ENCODE data around the gene LDB3. TPM values are rescaled to one million over a fixed set of nuclear protein-coding genes. Genes with fewer than 3 reads are reported as not detected.

LDB3 gene
- polyA plus RNA-seq, 1 experiment, result 0.83 TPM

- no peak for DNase-seq (ENCODE audit: low read depth)
- TF ChIP-seq, protein P1, sequence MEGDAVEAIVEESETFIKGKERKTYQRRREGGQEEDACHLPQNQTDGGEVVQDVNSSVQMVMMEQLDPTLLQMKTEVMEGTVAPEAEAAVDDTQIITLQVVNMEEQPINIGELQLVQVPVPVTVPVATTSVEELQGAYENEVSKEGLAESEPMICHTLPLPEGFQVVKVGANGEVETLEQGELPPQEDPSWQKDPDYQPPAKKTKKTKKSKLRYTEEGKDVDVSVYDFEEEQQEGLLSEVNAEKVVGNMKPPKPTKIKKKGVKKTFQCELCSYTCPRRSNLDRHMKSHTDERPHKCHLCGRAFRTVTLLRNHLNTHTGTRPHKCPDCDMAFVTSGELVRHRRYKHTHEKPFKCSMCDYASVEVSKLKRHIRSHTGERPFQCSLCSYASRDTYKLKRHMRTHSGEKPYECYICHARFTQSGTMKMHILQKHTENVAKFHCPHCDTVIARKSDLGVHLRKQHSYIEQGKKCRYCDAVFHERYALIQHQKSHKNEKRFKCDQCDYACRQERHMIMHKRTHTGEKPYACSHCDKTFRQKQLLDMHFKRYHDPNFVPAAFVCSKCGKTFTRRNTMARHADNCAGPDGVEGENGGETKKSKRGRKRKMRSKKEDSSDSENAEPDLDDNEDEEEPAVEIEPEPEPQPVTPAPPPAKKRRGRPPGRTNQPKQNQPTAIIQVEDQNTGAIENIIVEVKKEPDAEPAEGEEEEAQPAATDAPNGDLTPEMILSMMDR (IDR thresholded peaks at IDR 0.05; ENCODE audit: insufficient read depth, low read depth, low read length), result no peak
- Histone ChIP-seq H3K36me3 (ENCODE audit: control insufficient read depth, insufficient read depth, low read length) (no peaks in the 10 kb centered on the region), H3K27me3 (ENCODE audit: control insufficient read depth, insufficient read depth, low read length) (no peaks in the 10 kb centered on the region), H3K4me3 (ENCODE audit: low read depth, low read length) (no peak overlapping the region)
- ChIA-PET CTCF (interaction anchor here (1.2 to 3.0 kb wide), 4 partner anchors 18 to 174 kb away, joined by 3 to 10 read pairs (median 4); no protein-coding TSS in a partner anchor), POLR2A (no interaction called here)
Measured at GRCh38 chr10:86715156-86715795, 47.0 kb downstream of the LDB3 start.

DNA sequence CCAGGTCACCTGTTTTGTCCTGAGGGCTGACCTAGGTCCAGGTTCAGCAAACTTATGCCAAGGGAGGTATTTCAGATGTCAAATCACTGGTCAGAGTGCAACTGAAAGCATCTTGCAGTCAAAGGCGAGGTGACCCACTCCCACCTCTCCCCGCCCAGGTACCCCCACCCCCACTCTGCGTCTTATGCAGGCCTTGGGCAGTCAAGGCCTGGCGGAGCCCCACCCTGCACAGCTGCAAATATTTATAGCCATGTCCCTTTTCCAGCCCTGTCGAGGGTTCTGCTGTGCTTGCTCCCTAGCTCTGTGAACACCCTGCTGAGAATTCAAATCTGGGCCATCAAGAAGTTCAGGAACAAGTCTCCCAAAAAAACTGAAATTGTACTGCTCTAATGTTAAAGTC, 47.5 kb downstream of the LDB3 start:
- TF ChIP-seq, protein P1 (IDR thresholded peaks at IDR 0.05; ENCODE audit: insufficient read depth, low read depth, low read length), result no peak
- Histone ChIP-seq H3K4me3 (ENCODE audit: low read depth, low read length) (no peak overlapping the region), H3K36me3 (ENCODE audit: control insufficient read depth, insufficient read depth, low read length) (no peaks in the 10 kb centered on the region), H3K27me3 (ENCODE audit: control insufficient read depth, insufficient read depth, low read length) (no peaks in the 10 kb centered on the region)
- ChIA-PET POLR2A (no interaction called here), CTCF (interaction anchor here (1.2 to 3.0 kb wide), 4 partner anchors 17 to 173 kb away, joined by 3 to 10 read pairs (median 4); no protein-coding TSS in a partner anchor)
- no peak for DNase-seq (ENCODE audit: low read depth)

DNA sequence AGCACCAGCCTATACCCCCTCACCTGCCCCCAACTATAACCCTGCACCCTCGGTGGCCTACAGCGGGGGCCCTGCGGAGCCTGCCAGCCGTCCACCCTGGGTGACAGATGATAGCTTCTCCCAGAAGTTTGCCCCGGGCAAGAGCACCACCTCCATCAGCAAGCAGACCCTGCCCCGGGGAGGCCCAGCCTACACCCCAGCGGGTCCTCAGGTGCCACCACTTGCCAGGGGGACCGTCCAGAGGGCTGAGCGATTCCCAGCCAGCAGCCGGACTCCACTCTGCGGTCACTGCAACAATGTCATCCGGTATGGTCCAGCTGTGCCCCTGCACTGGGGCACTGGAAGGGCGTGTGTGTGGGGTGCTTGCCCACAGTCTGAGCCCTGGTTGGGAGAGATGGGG, 48.2 kb downstream of the LDB3 start:
- Histone ChIP-seq H3K27me3 (ENCODE audit: control insufficient read depth, insufficient read depth, low read length) (peaks cover 3% of the 10 kb centered on the region), H3K4me3 (ENCODE audit: low read depth, low read length) (no peak overlapping the region), H3K36me3 (ENCODE audit: control insufficient read depth, insufficient read depth, low read length) (no peaks in the 10 kb centered on the region)
- TF ChIP-seq, protein P1 (IDR thresholded peaks at IDR 0.05; ENCODE audit: insufficient read depth, low read depth, low read length), result no peak
- POLR2A ChIA-PET, result no interaction called here
- DNase-seq (ENCODE audit: low read depth), result no peak
- CTCF ChIA-PET, result interaction anchor here (0.6 to 3.0 kb wide), 3 partner anchors 23 to 196 kb away, joined by 3 to 10 read pairs (median 4); no protein-coding TSS in a partner anchor

DNA sequence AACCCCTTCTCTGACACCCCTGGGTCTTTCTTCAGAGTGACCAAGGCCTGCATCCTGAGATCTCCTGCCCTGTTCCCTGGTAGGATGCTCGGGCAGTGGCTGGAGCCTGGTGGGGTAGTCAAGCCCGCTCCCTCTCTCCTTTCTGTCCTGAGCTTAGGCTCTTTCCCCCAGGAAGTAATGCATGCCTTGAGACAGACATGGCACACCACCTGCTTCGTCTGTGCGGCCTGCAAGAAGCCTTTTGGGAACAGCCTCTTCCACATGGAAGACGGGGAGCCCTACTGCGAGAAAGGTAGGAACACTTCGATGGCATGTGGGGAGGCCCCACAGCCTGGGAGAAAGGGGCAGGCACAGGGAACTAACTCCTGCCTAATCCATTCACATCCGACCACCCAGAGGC, 50.2 kb downstream of the LDB3 start:
- TF ChIP-seq, protein P1 (IDR thresholded peaks at IDR 0.05; ENCODE audit: insufficient read depth, low read depth, low read length), result no peak
- CTCF ChIA-PET, result no interaction called here
- Histone ChIP-seq H3K27me3 (ENCODE audit: control insufficient read depth, insufficient read depth, low read length) (peaks cover 4% of the 10 kb centered on the region), H3K4me3 (ENCODE audit: low read depth, low read length) (no peak overlapping the region), H3K36me3 (ENCODE audit: control insufficient read depth, insufficient read depth, low read length) (no peaks in the 10 kb centered on the region)
- DNase-seq (ENCODE audit: low read depth), result no peak
- POLR2A ChIA-PET, result no interaction called here

- Histone ChIP-seq H3K27me3 (ENCODE audit: control insufficient read depth, insufficient read depth, low read length) (peaks cover 7% of the 10 kb centered on the region), H3K4me3 (ENCODE audit: low read depth, low read length) (no peak overlapping the region), H3K36me3 (ENCODE audit: control insufficient read depth, insufficient read depth, low read length) (no peaks in the 10 kb centered on the region)
- CTCF ChIA-PET, result no interaction called here
- no peak for DNase-seq (ENCODE audit: low read depth)
- TF ChIP-seq, protein P1 (IDR thresholded peaks at IDR 0.05; ENCODE audit: insufficient read depth, low read depth, low read length), result no peak
- POLR2A ChIA-PET, result no interaction called here
Measured at GRCh38 chr10:86721232-86721631, 52.9 kb downstream of the LDB3 start.

Measured in BJ (cell line).